Left kidney (tissue), 2 donors: ENCODE data around the gene SLC39A6. TPM values are rescaled to one million over a fixed set of nuclear protein-coding genes. Genes with fewer than 3 reads are reported as not detected.
"Not testable (repeated sequence)": the region's sequence is repeated elsewhere in the genome, so short reads cannot be mapped to it uniquely, and the experiment has no call there.

ENCODE experiments used
- DNase-seq: peaks from one replicate; pipeline ENCODE4 v3.0.0-alpha.2; 2013
- polyA plus RNA-seq: library from polyadenylated mRNA; unstranded; fragments of 120-200 nt; gene quantifications from one replicate; pipeline ENCODE4 v1.2.1, GENCODE V29; 2013; ENCODE audit not compliant: insufficient read length

SLC39A6 gene
- polyA plus RNA-seq, 1 donor = 81.6 TPM

- DNase-seq = no peak
Measured at GRCh38 chr18:36104749-36105148, 24.4 kb downstream of the SLC39A6 start.

GRCh38 chr18:36101943-36102342 lies 27.2 kb downstream of the SLC39A6 start:
- no peak for DNase-seq

- no peak for DNase-seq
Measured at GRCh38 chr18:36099311-36099710, 29.8 kb downstream of the SLC39A6 start.

GRCh38 chr18:36096955-36097354 lies 32.2 kb downstream of the SLC39A6 start:
- DNase-seq = no peak

GRCh38 chr18:36095936-36096519 lies 33.1 kb downstream of the SLC39A6 start:
- peak; percentile 25 for DNase-seq

GRCh38 chr18:36094431-36094830 lies 34.7 kb downstream of the SLC39A6 start:
- DNase-seq = no peak

- not testable (repeated sequence) for DNase-seq
Measured at GRCh38 chr18:36092116-36092515, 37.0 kb downstream of the SLC39A6 start.

- no peak for DNase-seq
Measured at GRCh38 chr18:36089001-36089400, 40.1 kb downstream of the SLC39A6 start.

GRCh38 chr18:36088256-36088655 lies 40.9 kb downstream of the SLC39A6 start:
- no peak for DNase-seq

- no peak for DNase-seq
Measured at GRCh38 chr18:36086186-36086585, 43.0 kb downstream of the SLC39A6 start.

GRCh38 chr18:36085195-36085594 lies 43.9 kb downstream of the SLC39A6 start:
- no peak for DNase-seq

- DNase-seq = no peak
Measured at GRCh38 chr18:36083729-36084128, 45.4 kb downstream of the SLC39A6 start.

GRCh38 chr18:36081118-36081517 lies 48.0 kb downstream of the SLC39A6 start:
- not testable (repeated sequence) for DNase-seq

- no peak for DNase-seq
Measured at GRCh38 chr18:36078751-36079529, 50.2 kb downstream of the SLC39A6 start.

GRCh38 chr18:36077764-36078163 lies 51.4 kb downstream of the SLC39A6 start:
- DNase-seq = not testable (repeated sequence)

- peak; percentile 47 for DNase-seq
Measured at GRCh38 chr18:36075862-36076587, 53.1 kb downstream of the SLC39A6 start.

- DNase-seq = no peak
Measured at GRCh38 chr18:36074435-36074834, 54.7 kb downstream of the SLC39A6 start.

- no peak for DNase-seq
Measured at GRCh38 chr18:36073676-36074075, 55.5 kb downstream of the SLC39A6 start.

GRCh38 chr18:36072406-36072805 lies 56.7 kb downstream of the SLC39A6 start:
- DNase-seq = not testable (repeated sequence)

- peak; percentile 94 for DNase-seq
Measured at GRCh38 chr18:36067055-36067957, 61.8 kb downstream of the SLC39A6 start, which contains the start of gene RPRD1A. Gene RPRD1A, minus strand, starts transcription at chr18:36067559. Its CDS starts 155 bp downstream, at chr18:36067404.

GRCh38 chr18:36066686-36067054 lies 62.5 kb downstream of the SLC39A6 start:
- DNase-seq = no peak

GRCh38 chr18:36066001-36066400 lies 63.1 kb downstream of the SLC39A6 start:
- peak; percentile 10 for DNase-seq
